SIG-M5 treated with dmso at 0.1 percent for 504 hours (cell line): Measurements from ENCODE around the gene KNTC1.
"Not testable (repeated sequence)": the region's sequence is repeated elsewhere in the genome, so short reads cannot be mapped to it uniquely, and the experiment has no call there.

Source experiments
- DNase-seq: peaks from one replicate; lab custom pipeline; 2025; ENCODE audit not compliant: unreplicated experiment; lab: John Stamatoyannopoulos, UW

The KNTC1 gene

GRCh38 chr12:122547330-122547729, 20.3 kb downstream of the KNTC1 start:
- DNase-seq = no peak

- no peak for DNase-seq
Measured at GRCh38 chr12:122558745-122559641, 31.9 kb downstream of the KNTC1 start.

DNA sequence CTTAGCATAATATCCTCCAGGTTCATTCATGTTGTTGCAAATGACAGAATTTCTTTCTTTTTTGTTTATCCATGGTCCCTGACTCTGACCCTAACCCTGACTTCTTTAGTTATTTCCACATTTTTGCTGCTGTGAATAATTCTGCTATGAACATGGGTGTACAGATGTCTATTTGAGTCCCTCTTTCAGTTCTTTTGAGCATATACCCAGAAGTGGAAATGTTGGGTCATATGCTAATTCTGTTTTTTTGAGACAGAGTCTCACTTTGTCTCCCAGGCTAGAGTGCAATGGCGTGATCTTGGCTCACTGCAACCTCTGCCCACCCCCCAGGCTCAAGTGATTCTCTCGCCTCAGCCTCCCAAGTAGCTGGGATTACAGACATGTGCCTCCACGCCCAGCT, 33.1 kb downstream of the KNTC1 start:
- no peak for DNase-seq

DNA sequence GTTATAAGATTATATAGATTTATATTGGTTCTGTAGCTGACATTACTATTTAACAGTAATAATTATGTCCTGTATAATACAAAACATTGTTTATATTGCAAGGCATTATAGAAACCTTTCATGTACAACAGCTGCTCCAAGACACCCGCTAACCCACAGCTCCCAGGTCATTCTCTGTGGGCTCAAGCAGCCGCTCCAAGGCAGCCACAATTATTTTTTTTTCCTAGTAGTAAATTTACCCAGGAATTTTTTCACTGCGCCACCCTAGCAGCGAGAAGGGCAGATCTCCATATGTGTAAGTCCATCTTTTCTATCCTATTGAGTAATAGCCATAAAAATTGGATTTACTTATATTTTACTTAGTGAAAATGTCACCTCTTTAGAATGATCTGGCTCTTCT, 36.3 kb downstream of the KNTC1 start:
- no peak for DNase-seq

GRCh38 chr12:122566816-122567215, 39.8 kb downstream of the KNTC1 start:
- DNase-seq = not testable (repeated sequence)

GRCh38 chr12:122569288-122569687, 42.2 kb downstream of the KNTC1 start:
- DNase-seq = no peak

DNA sequence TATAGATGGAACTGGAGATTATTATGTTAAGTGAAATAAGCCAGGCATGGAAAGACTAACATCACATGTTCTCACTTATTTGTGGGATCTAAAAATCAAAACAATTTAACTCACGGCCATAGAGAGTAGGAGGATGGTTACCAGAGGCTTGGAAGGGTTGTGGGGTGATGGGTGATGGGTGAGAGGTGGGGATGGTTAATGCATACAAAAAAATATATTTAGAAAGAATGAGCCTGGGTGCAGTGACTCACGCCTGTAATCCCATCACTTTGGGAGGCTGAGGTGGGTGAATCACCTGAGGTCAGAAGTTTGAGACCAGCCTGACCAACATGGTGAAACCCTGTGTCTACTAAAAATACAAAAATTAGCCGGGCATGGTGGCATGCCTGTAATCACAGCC, 43.0 kb downstream of the KNTC1 start:
- not testable (repeated sequence) for DNase-seq

GRCh38 chr12:122571821-122572220, 44.8 kb downstream of the KNTC1 start:
- DNase-seq = no peak

GRCh38 chr12:122583294-122583693, 56.2 kb downstream of the KNTC1 start:
- not testable (repeated sequence) for DNase-seq

DNA sequence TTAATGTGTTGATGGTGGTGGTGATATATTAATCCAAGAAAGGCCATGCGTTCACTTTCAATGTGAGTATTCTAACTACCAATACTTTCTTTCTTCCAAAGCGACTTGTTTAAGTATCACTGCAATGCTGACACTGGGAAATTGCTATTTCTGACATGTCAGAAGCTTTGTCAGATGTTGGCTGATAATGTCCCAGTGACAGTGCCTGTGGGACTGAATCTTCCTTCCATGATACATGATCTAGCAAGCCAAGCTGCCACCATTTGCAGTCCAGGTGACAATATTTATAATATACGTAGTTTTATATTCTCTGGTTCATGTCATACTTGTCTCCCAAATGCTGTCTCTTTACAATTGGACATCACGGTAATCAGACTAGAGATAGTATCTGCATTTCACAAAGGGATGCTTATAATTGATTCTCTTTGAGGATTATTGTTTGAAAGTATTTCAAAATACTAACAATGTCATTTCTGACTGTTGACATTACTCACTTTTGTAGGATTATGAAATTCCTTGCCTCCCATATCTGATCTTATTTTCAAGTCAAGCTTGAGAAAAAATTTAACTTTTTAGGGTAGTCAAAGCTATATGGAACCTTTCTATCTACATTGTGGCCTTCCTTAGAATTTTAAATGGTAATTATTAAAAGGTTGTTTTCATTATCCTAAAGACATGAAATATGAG, 57.3 kb downstream of the KNTC1 start:
- no peak for DNase-seq

GRCh38 chr12:122590990-122591389, 63.9 kb downstream of the KNTC1 start:
- DNase-seq = no peak

DNA sequence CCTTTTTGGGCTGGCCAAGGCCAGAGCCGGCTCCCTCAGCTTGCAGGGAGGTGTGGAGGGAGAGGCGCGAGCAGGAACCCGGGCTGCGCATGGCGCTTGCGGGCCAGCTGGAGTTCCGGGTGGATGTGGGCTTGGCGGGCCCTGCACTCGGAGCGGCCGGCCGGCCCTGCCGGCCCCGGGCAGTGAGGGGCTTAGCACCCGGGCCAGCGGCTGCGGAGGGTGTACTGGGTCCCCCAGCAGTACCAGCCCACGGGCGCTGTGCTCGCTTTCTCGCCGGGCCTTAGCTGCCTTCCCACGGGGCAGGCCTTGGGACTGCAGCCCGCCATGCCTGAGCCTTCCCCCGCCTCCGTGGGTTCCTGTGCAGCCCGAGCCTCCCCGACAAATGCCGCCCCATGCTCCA, 64.9 kb downstream of the KNTC1 start:
- not testable (repeated sequence) for DNase-seq

DNA sequence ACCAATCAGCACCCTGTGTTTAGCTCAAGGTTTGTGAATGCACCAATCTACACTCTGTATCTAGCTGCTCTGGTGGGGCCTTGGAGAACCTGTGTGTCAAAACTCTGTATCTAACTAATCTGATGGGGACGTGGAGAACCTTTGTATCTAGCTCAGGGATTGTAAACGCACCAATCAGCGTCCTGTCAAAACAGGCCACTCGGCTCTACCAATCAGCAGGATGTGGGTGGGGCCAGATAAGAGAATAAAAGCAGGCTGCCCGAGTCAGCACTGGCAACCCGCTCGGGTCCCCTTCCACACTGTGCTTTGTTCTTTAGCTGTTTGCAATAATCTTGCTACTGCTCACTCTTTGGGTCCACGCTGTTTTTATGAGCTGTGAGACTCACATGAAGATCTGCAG, 65.5 kb downstream of the KNTC1 start:
- not testable (repeated sequence) for DNase-seq

GRCh38 chr12:122593910-122594309, 66.9 kb downstream of the KNTC1 start:
- DNase-seq = no peak

GRCh38 chr12:122596838-122597237, 69.8 kb downstream of the KNTC1 start:
- DNase-seq = no peak

DNA sequence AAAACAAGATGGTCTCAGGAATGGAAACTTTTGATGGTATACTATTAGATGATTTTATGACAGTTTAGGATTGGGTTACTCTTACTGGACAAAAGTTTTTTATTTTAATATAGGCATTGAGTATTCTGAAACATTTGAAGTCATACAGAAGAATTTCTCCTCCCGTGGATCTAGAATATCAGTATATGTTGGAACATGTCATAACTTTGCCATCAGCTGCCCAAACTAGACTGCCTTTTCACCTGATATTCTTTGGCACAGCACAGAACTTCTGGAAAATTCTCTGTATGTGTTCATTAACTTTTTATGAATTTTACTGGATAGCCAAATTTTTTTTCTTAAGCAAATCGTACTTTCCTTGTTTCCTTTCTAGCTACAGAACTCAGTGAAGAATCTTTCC, 75.4 kb downstream of the KNTC1 start:
- no peak for DNase-seq

DNA sequence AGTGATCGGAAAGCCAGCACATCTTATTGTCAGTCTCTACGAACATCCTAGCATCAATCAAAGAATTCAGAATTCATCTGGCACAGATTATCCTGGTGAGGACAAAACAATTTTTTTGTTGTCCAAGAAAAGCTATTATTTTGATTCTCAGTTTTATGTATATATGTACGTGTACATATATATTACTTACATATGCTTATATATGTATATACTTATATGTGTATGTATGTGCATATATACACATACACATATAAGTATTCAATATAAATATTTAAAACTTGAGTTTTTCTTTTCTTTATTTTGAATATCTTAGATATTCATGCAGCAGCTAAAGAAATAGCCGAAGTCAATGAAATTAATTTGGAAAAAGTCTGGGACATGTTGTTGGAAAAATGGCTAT, 77.9 kb downstream of the KNTC1 start:
- no peak for DNase-seq

DNA sequence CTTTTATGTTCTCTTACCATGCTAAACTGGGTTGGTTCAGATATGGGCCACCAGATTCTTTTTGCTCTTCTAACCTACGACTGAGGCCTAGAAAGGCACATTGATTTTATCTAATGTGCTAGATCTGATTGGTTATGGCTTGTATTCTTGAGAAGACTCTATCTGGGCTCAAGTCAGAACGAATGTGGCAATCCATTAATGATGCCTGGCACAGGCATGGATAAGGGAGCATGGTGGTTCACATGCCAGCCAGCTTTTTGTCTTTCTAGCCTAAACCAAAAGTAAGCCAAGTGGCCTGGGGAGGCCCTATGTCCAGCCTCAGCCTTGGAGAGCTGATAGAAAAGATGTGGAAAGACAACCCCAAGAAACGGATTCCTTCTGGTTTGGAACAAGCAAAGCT, 82.7 kb downstream of the KNTC1 start:
- DNase-seq = no peak

GRCh38 chr12:122610207-122610606, 83.2 kb downstream of the KNTC1 start:
- DNase-seq = no peak

GRCh38 chr12:122610911-122611310, 83.9 kb downstream of the KNTC1 start:
- no peak for DNase-seq

GRCh38 chr12:122614839-122615238, 87.8 kb downstream of the KNTC1 start:
- DNase-seq = no peak

DNA sequence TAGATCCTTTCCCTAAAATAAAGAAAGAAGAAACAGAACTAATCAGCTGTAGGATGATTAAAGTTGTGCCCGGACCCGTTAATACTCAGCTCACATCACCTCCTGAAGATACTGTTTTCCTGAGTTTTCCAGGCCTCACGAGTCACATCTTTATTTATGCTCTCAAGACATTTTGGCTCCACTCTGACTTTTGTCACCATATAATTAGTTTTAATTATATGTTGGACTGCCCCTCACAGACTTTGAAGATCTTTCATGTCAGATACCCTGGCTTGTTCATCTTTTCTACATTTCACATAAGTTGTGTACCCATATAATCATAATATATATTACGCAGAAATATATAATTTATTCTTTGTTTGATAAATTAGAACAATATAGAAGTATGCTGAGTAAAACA, 88.7 kb downstream of the KNTC1 start:
- DNase-seq = no peak
